HG03064 (cell line): Measurements from ENCODE around the gene SUN3.

Source experiments
- ATAC-seq: cut with Tn5 transposase; IDR thresholded peaks from one replicate; pipeline ENCODE4 v1.9.1; 2021; ENCODE audit warnings: low read depth; ENCODE audit not compliant: unreplicated experiment

SUN3 gene

GRCh38 chr7:47979832-47980181 lies 49.1 kb downstream of the SUN3 start:
- no peak for ATAC-seq

DNA sequence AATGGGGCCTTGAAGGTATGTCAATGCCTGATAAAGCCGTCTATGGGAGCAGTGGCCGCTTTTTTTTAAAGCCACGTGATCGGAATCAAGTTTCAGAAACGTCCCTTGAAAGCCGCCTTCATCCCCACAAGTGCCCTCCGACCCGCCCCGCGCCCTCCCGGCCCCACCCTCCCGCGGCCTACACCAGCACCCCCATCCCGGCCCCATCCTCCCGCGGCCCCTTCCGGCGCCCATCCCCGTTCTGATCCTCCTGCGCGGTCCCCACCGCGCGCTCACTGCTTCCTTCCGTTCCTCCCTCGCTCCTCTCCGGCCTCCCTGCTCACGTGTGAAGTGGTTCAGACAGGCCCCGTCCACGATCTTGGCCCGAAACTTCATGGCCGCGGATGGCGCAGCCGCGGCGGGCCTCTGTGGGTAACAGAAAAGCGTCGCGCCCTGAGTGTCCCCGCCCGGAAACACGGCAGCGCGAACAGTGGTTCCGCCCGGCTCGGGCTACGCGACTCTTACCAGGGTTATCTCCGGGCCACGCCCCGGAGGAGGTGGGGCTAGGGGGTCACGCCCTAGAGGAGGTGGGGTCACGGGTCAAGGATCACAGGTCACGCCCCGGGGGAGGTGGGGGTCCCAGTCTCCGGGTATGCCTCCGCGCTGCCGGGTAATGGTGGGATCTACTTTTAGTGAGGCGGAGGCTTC lies 49.6 kb downstream of the SUN3 start, which contains the start of gene HUS1:
TSS of gene HUS1 (minus strand) at position 471 of the 687 bp plus-strand sequence. CDS start at position 375, 96 bp downstream.
- peak; percentile 99 for ATAC-seq

- ATAC-seq, result no peak
These were observed 50.1 kb downstream of the SUN3 start for GRCh38 chr7:47978790-47979144.

GRCh38 chr7:47973739-47974138 lies 55.2 kb downstream of the SUN3 start:
- no peak for ATAC-seq

DNA sequence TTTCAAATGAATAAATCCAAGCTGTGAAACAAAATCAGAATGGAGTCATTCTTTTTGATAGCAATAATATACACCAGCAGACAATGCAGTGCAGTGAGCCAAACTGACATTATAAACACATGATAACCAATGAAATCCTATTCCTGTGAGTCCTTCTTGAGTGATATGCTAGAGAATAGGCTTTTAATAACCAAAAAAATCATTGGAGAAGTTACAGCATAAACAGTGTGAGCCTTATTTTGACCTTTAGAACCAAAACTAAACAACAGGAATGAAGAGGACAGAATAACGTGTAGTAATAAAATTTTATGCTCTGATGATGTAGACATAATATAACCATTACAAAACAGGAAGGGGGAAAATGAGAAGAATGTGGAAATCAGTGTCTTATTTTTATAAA lies 58.1 kb downstream of the SUN3 start:
- ATAC-seq, result no peak

GRCh38 chr7:47968847-47969774 lies 59.8 kb downstream of the SUN3 start:
- no peak for ATAC-seq

- no peak for ATAC-seq
These were observed 61.2 kb downstream of the SUN3 start for GRCh38 chr7:47967708-47968107.

- no peak for ATAC-seq
These were observed 61.8 kb downstream of the SUN3 start for GRCh38 chr7:47967123-47967522.

DNA sequence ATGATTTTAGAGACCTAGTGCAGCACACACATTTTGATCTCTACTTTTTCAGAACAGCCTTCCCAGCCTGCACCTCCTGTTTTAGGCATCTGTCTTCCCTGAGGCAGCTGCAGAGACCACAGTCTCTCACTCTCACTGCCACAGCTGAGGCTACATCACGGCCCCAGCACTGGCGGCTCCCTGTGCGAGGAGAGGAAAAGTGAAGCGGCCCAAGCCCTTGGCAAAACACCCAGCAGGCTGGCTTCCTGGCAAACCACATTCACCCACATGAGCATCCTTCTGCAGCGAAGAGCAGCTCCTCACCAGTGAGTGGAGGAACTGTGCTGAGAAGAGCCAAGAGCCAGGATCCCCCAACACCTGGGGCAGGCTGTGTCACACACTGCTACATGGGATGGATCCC lies 63.5 kb downstream of the SUN3 start:
- ATAC-seq, result no peak

DNA sequence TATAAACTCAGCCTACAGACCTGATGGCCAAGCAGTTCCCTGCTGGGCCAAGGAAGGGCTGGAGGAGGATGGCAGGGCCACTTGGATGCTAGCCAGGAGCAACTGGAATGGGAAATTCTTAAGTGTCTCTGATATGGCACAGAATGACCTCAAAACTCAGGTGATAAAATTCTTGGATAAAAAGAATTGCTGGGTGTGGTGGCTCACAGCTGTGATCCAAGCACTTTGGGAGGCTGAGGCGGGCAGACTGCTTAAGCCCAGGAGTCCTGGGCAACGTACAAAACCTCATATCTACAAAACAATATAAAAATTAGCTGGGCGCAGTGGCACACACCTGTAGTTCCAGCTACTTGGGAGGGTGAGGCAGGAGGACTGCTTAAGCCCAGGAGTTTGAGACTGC lies 66.6 kb downstream of the SUN3 start:
- ATAC-seq, result no peak

DNA sequence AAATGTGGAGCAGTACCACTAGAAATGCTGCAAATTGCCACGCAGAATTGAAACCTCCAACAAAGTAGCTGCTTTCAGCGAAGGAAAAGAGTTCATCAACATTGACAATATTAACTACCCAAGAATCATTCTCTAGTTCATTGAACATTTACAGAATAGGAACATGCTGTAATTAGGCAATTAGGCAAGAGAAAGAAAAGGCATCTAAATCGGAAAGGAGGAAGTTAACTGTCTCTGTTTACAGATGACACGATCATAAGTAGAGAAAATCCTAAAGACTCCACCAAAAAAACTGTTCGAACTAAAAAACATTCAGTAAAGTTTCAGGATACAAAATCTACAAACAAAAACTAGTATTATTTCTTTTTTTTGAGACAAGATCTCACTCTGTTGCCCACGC lies 71.8 kb downstream of the SUN3 start:
- ATAC-seq, result no peak

DNA sequence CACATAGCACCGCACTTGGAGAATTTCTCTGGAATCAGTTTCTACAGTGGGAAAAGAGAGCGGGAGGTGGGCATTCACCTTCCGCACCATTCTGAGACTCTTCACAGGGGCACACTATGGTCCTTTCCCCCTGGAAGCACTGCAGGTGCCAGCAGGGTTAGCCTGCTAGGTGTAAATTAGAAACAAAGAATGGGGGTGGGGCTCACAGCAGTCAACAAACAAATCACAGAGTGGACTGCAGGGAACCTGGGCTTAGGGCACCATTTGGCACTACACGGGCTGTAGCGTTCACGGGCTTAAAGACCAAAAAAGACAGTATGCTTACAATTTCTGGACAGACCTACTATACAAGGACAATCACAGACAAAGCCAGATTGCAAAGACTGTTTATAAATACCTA lies 72.7 kb downstream of the SUN3 start:
- ATAC-seq, result no peak

GRCh38 chr7:47954231-47954911 lies 74.5 kb downstream of the SUN3 start:
- no peak for ATAC-seq

DNA sequence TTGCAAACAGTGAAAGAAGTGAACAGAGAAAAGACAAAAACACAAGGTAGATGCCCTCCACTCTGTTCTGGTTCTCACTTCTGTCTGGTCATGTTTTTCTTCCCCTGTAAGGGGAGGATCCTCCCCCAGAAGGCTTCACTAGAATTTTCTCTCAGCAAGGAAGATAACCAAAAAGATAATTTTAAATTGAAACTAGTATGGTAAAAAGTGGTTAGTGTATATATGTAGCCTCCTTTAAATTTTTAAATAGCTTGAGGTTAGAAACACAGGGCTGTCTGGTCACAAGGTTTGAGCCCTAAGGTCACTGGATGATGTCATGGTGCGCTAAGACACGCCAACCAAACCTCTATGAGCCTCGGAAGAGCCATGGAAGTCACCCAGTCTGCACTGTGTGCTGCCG lies 75.1 kb downstream of the SUN3 start:
- no peak for ATAC-seq

GRCh38 chr7:47952224-47952623 lies 76.7 kb downstream of the SUN3 start:
- no peak for ATAC-seq

GRCh38 chr7:47951374-47951773 lies 77.5 kb downstream of the SUN3 start:
- no peak for ATAC-seq

DNA sequence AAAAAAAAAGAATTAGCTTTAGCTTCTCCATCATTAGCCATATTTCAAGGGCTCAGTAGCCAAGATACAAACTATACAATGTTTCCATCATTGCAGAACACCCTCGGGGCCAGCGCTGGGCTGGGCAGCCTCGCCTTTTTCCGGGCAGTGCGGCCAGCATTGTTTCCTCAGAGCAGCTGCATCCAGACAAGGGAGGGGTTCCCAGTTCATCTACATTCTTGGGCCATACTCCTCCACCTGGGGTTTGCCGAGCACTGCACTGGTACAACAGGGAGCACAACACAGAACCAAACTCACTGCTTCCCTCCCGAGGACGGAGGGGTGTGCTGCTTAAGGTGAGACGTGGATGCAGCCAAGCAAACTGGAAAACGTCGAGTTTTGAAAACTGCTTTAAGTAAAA lies 78.2 kb downstream of the SUN3 start:
- ATAC-seq, result no peak

DNA sequence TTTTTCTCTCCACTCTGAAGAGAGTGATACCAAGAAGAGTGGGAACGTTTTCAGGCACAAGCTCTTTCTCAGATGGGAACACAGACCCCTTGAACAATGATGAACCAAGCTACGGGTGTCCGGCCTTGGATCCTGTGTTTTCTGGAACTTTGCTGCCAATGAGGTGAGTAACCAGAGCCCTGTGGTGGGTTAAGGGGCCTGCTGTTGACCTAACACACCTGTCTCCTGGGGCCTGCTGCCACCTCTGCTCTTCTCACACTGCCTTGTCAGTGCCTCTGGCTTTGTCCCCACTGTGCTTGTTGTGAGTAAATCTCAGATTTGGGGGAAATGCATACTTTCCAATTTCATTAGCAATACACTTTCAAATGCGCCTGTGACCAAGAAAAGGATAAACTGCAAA lies 79.2 kb downstream of the SUN3 start:
- ATAC-seq, result no peak

DNA sequence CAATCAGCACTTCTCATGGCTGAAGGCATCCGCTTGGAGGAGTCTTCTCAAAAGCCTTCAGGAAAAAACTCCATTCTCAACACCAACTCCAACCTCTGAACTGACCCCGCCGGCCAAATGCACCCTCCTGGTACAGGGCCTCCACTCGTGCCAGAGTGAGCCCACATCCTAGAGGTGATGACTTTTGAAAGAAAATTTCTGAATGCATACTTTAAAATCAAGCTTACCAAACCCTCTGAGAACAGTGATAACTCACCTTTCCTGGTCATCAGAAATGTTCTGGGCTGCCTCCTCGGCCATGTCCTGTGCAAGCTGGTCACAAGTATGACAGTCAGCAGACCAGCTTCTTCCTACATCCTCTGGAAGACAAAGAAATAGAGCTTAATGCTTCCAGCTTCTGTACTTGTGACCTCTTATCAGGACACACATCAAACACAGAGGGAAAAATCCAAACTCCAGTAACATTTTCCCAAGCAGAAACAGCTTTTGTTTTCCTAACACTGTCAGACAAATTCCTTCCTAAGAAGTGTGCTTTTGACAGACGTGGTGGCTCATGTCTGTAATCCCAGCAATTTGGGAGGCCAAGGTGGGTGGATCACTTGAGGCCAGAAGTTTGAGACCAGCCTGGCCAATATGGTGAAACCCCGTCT lies 80.6 kb downstream of the SUN3 start, which contains the start of gene PKD1L1:
TSS of gene PKD1L1 (minus strand) at position 326 of the 650 bp plus-strand sequence. CDS start at position 300, 26 bp downstream.
- ATAC-seq, result no peak

DNA sequence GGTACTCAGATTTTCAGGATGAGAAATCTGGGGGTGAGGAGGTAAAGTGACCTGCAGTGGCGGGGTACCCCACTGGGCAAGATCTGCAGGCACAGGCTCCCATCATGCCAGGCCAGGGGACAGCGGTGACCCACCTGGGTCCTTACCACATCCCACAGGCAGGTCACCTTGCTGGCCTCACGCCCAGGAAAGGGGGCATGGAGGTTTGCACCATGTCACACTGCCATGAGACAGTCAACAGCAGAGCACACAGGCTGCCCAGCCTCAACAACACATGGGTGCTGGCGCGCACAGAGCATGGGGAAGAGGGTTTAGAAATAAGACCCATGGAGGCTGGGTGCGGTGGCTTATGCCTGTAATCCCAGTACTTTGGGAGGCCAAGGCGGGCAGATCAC lies 81.6 kb downstream of the SUN3 start:
- no peak for ATAC-seq
